ENCODE data around the gene MAML2.
A peak's percentile ranks its signal among the peaks of the same experiment; 100 is the strongest.

MAML2 gene

DNA sequence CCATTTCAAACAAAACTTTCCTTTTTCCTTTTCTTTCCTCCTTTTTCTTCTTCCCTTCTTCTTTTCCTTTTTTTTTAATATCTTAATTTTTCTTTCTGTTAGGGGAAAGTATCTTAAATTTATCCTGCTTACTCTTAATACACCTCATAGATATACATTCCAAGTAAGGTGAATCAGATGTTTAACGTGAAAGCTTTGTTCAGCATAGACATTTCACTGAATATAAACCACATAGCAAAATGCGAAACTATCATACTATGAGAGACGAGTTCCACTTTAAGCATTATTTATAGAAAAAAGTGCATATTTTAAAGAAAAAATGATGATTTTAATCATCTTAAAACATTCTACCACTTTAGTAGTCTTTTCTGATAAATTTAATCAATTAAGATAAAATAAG is 281.3 kb downstream of the MAML2 start:
- H3K4me3 ChIP-seq (ENCODE audit: low read depth, low read length), result no peak overlapping the region
- TF ChIP-seq, protein P1, sequence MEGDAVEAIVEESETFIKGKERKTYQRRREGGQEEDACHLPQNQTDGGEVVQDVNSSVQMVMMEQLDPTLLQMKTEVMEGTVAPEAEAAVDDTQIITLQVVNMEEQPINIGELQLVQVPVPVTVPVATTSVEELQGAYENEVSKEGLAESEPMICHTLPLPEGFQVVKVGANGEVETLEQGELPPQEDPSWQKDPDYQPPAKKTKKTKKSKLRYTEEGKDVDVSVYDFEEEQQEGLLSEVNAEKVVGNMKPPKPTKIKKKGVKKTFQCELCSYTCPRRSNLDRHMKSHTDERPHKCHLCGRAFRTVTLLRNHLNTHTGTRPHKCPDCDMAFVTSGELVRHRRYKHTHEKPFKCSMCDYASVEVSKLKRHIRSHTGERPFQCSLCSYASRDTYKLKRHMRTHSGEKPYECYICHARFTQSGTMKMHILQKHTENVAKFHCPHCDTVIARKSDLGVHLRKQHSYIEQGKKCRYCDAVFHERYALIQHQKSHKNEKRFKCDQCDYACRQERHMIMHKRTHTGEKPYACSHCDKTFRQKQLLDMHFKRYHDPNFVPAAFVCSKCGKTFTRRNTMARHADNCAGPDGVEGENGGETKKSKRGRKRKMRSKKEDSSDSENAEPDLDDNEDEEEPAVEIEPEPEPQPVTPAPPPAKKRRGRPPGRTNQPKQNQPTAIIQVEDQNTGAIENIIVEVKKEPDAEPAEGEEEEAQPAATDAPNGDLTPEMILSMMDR (IDR thresholded peaks at IDR 0.05; ENCODE audit: low read depth, low read length, missing control alignments), result no peak
- DNase-seq (ENCODE audit: low read depth), result no peak

DNA sequence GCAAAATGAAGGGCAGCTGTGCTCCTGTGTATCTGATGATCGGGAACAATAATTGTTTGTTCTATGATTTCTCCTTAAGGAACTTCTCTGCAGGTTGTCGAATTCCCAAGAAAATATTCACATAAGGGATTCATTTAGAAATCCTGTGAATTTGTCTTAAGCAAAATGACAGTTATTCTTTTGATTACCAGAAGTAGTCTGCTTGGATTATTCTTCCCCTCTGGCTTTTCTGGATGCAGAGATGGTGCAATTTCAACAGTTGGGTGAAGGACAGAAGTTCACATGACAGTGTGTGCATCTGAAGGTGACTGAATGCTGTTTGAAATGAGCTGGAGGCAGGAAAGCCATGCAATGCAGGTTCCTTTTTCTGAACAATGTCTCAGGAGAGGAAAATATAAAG is 281.9 kb downstream of the MAML2 start:
- TF ChIP-seq, protein P1 (IDR thresholded peaks at IDR 0.05; ENCODE audit: low read depth, low read length, missing control alignments), result no peak
- DNase-seq (ENCODE audit: low read depth), result no peak
- H3K4me3 ChIP-seq (ENCODE audit: low read depth, low read length), result no peak overlapping the region

DNA sequence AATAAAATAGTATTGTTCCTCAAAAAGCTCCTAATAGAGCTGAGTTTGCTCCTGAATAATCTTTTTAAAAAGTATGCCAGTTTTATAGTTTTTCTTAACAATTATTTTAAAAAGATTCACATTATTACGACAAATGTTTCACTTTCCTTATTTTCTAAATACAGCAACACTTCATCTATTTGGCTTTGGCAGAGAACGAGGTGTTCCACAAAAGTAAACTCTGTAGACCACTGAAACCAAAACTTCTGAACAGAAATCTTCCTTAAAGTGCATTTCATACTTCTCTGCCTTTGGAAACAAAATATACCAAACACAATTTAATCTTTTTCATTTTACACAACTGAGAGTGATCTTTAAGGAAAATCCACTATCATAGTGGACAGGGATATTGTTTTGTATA is 285.5 kb downstream of the MAML2 start:
- H3K4me3 ChIP-seq (ENCODE audit: low read depth, low read length), result no peak overlapping the region
- no peak for DNase-seq (ENCODE audit: low read depth)
- TF ChIP-seq, protein P1 (IDR thresholded peaks at IDR 0.05; ENCODE audit: low read depth, low read length, missing control alignments), result no peak

DNA sequence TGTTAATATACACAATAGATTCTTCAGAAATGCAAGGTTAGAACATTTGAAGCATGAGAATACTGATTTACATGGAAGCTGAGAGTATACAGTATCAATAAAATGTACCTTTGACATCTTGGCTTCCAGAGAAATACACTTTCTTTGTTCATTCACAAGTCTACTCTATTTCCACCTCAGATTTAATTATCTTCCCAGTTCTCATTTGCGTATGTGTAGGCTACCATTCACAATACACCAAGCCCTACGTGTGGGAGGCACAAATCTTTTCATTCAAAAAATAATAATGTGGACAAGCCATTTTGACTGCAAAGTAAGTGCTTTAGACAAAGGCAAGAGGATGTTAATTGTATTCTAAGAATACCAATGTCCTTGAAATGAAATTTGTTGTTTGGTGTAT is 286.4 kb downstream of the MAML2 start:
- TF ChIP-seq, protein P1 (IDR thresholded peaks at IDR 0.05; ENCODE audit: low read depth, low read length, missing control alignments), result no peak
- no peak for DNase-seq (ENCODE audit: low read depth)
- no peak overlapping the region for H3K4me3 ChIP-seq (ENCODE audit: low read depth, low read length)

DNA sequence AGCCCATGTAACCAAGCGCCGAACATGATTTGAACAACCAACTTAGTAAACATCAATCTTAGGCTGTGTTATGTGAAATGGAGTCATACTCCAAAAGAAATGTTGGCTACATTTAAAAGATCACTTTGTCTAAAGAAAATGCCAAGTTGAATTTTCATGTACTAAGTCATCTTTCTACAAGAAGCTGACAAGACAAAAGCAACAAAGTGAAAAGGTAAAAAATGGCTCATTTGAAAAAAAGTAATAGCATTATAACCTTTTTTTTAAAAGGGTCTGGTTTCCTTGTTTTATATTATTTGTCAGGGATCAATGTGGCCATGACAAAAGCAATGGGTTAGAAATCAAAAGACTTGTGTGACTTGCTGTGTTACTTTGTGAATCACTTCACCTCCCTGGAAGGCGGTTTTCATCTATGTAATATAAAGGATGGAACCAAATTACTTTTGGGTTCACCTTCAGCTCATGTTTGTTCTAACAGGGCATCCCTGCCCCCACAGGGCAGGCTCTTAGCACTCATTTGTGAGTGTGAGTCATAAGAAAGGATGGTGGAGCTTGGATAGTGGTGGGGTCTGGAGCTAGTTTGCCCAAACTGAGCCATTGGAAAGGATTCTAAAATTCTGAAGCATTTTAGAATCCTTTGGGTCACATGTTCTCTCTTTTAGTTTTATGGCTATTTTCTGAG is 287.1 kb downstream of the MAML2 start:
- no peak overlapping the region for H3K4me3 ChIP-seq (ENCODE audit: low read depth, low read length)
- no peak for DNase-seq (ENCODE audit: low read depth)
- TF ChIP-seq, protein P1 (IDR thresholded peaks at IDR 0.05; ENCODE audit: low read depth, low read length, missing control alignments), result no peak

DNA sequence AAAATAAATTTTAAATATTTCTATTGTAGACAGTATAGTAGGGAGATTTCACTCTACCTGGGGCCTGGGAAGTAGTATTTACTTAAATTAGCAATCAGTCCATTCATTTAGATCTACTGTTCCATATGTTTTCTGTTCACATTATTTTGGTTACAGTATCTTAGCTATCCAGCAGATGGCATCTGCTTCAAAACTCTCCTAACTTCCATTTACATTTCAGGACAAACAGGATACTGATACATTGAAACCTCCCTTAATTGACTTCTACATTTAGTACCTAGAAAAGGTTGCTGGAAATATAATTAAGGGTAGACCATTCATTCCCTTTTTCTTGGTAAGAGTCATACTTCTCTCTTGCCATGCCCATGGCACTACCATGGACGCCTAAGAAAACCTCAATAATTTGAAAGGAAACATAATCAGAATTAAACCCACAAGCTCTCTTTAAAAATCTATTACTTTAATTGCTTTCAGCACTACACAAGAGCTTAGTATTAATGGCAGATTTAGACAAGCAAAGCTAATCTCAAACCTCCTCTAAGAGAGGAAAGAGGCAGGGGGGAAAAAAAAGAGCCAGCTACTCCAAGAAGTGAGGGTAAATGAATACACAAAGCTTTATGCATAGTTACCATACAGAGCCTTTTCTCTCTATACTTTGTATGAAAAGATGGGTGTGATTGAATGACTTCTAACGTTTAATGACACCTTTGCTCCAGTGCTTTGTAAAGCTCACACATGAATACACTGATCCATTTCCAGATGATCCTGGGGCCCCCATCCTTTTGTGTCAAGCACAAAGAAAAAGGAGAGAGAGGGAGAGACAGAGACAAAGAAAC is 287.9 kb downstream of the MAML2 start:
- H3K4me3 ChIP-seq (ENCODE audit: low read depth, low read length), result no peak overlapping the region
- TF ChIP-seq, protein P1 (IDR thresholded peaks at IDR 0.05; ENCODE audit: low read depth, low read length, missing control alignments), result peak; percentile 47
- DNase-seq (ENCODE audit: low read depth), result no peak

Measured in GM12864 (cell line).